Neuronal stem cell (in vitro differentiated cells): ENCODE measurements around the gene C3orf18.

Experiments used
- DNase-seq: peaks from one replicate; pipeline ENCODE4 v3.0.0-alpha.2; 2013; ENCODE audit warnings: low spot score
- H2AFZ ChIP-seq: one replicate; pipeline ENCODE4 v1.6.1; 2013; ENCODE audit warnings: mild to moderate bottlenecking, low read length, inconsistent platforms
- H2AK5ac ChIP-seq: 2 replicates; pipeline ENCODE4 v1.6.1; 2013; ENCODE audit warnings: low read depth, mild to moderate bottlenecking, inconsistent platforms, low read length, moderate library complexity, mixed read lengths
- H2BK120ac ChIP-seq: 2 replicates; pipeline ENCODE4 v1.6.1; 2013; ENCODE audit warnings: low read depth, mild to moderate bottlenecking, inconsistent platforms, low read length, moderate library complexity, mixed read lengths
- H2BK12ac ChIP-seq: one replicate; pipeline ENCODE4 v1.6.1; 2013; ENCODE audit warnings: low read length, inconsistent platforms
- H2BK15ac ChIP-seq: 2 replicates; pipeline ENCODE4 v1.6.1; 2013; ENCODE audit warnings: mild to moderate bottlenecking, low read length, inconsistent platforms, mixed read lengths
- H2BK5ac ChIP-seq: one replicate; pipeline ENCODE4 v1.6.1; 2013; ENCODE audit warnings: inconsistent platforms, mild to moderate bottlenecking, low read length, moderate library complexity
- H3K14ac ChIP-seq: one replicate; pipeline ENCODE4 v1.6.1; 2013; ENCODE audit warnings: low read length, inconsistent platforms
- H3K18ac ChIP-seq: 2 replicates; pipeline ENCODE4 v1.6.1; 2013; ENCODE audit warnings: low read length, inconsistent platforms
- H3K23ac ChIP-seq: 2 replicates; pipeline ENCODE4 v1.6.1; 2013; ENCODE audit warnings: low read depth, mild to moderate bottlenecking, mixed read lengths, low read length, inconsistent platforms; ENCODE audit not compliant: poor library complexity
- H3K27ac ChIP-seq: replicated peaks from 3 replicates; pipeline ENCODE4 v1.5.1; 2013; ENCODE audit warnings: low read length, inconsistent platforms
- H3K27me3 ChIP-seq, 3 experiments: 2 replicates each; pipeline ENCODE4 v1.6.1; 2013; ENCODE audit warnings: low read length in 3 of 3, mild to moderate bottlenecking in 2 of 3, inconsistent platforms in 1 of 3, low read depth in 1 of 3, mixed read lengths in 1 of 3, moderate library complexity in 1 of 3; ENCODE audit not compliant: control insufficient read depth in 3 of 3, insufficient read depth in 3 of 3
- H3K36me3 ChIP-seq, 2 donors: replicated peaks in 1 of 2; 2 replicates each; pipeline ENCODE4 v1.6.1; 2013; ENCODE audit warnings: low read length in 2 of 2; ENCODE audit not compliant: control insufficient read depth in 2 of 2, insufficient read depth in 2 of 2
- H3K4ac ChIP-seq: 2 replicates; pipeline ENCODE4 v1.6.1; 2013; ENCODE audit warnings: inconsistent platforms, mild to moderate bottlenecking, low read length, moderate library complexity
- H3K4me1 ChIP-seq, 2 donors: 1 replicate in 1 of 2; 2 replicates in 1 of 2; pipeline ENCODE4 v1.6.1; 2013; ENCODE audit warnings: low read length in 2 of 2, low read depth in 1 of 2; ENCODE audit not compliant: control insufficient read depth in 2 of 2, insufficient read depth in 1 of 2
- H3K4me2 ChIP-seq: one replicate; pipeline ENCODE4 v1.6.1; 2013; ENCODE audit warnings: mild to moderate bottlenecking, low read length, inconsistent platforms; ENCODE audit not compliant: insufficient read depth, poor library complexity, severe bottlenecking
- H3K4me3 ChIP-seq, 2 donors: 2 replicates each; pipeline ENCODE4 v1.5.1; 2013; ENCODE audit warnings: low read length in 2 of 2, mild to moderate bottlenecking in 2 of 2, inconsistent platforms in 1 of 2, moderate library complexity in 1 of 2
- H3K79me1 ChIP-seq: one replicate; pipeline ENCODE4 v1.6.1; 2013; ENCODE audit warnings: low read depth, mild to moderate bottlenecking, inconsistent platforms, low read length, moderate library complexity
- H3K9ac ChIP-seq: one replicate; pipeline ENCODE4 v1.6.1; 2013; ENCODE audit warnings: mild to moderate bottlenecking, low read depth, low read length, inconsistent platforms; ENCODE audit not compliant: poor library complexity
- H3K9me3 ChIP-seq, 2 donors: replicated peaks in 1 of 2; 2 replicates each; pipeline versions ENCODE3 to v1.6.1; 2013; ENCODE audit warnings: low read length in 2 of 2, mild to moderate bottlenecking in 2 of 2, inconsistent platforms in 1 of 2, low read depth in 1 of 2, mixed read lengths in 1 of 2, moderate library complexity in 1 of 2; ENCODE audit not compliant: control insufficient read depth in 2 of 2, insufficient read depth in 1 of 2
- H4K8ac ChIP-seq: one replicate; pipeline ENCODE4 v1.6.1; 2013; ENCODE audit warnings: low read depth, mild to moderate bottlenecking, inconsistent platforms, low read length, moderate library complexity
- H4K91ac ChIP-seq: one replicate; pipeline ENCODE4 v1.6.1; 2013; ENCODE audit warnings: low read length, low read depth, mild to moderate bottlenecking, inconsistent platforms; ENCODE audit not compliant: poor library complexity
- WGBS, 2 donors: extraction: QIAGEN DNeasy Blood & Tissue Kit; methylation state at CpG; one replicate each; pipeline ENCODE4 v1.1.7; 2013; ENCODE audit warnings: missing lambda C conversion rate in 2 of 2, mixed read lengths in 1 of 2; ENCODE audit not compliant: insufficient read length in 2 of 2, insufficient replicate concordance in 1 of 2; ENCODE audit errors: extremely low coverage in 2 of 2; 5-methylcytosine and 5-hydroxymethylcytosine counted together

The C3orf18 gene

DNA sequence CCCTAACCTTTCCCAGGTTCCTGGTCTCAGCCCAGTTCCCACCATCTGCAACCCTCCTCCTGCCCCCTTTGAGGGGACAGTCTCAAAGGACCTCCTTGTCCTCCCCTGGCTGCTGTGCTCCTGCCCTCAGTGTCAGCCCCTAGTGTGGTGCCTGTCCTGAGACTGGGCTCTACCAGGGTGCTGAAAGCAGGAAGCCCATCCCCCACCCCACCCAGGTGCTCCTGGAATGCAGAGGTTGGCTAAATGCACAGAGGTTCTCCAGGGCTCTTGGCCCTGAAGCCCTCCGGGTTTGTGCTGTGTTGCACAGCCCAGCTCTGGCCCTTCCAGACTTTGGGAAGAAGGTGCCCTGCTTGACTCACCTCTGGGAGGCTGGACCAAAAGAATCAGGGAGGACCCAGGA, 21.8 kb downstream of the C3orf18 start:
- Histone ChIP-seq H3K9ac (no peak overlapping the region), H3K9me3 (no peaks in the 10 kb centered on the region), H3K14ac (no peak overlapping the region), H4K8ac (no peak overlapping the region), H3K27ac (no peak overlapping the region), H3K79me1 (no peaks in the 10 kb centered on the region), H3K4me1 (no peaks in the 10 kb centered on the region), H3K27me3 (peaks cover 0 to 14% (median 0%) of the 10 kb centered on the region in 3 experiments), H2BK5ac (no peak overlapping the region), H2BK120ac (no peak overlapping the region), H4K91ac (no peak overlapping the region), H3K4ac (no peak overlapping the region), H2BK15ac (no peak overlapping the region), H2BK12ac (no peak overlapping the region), H2AFZ (no peak overlapping the region), H3K4me3 (no peak overlapping the region), H3K23ac (no peak overlapping the region), H3K4me2 (no peak overlapping the region), H2AK5ac (no peak overlapping the region), H3K36me3 (no peaks in the 10 kb centered on the region), H3K18ac (peak overlapping the region; percentile 67)
- DNase-seq = no peak
- WGBS, 2 donors = no CpG with 5 or more reads among the region's 1 CpG

DNA sequence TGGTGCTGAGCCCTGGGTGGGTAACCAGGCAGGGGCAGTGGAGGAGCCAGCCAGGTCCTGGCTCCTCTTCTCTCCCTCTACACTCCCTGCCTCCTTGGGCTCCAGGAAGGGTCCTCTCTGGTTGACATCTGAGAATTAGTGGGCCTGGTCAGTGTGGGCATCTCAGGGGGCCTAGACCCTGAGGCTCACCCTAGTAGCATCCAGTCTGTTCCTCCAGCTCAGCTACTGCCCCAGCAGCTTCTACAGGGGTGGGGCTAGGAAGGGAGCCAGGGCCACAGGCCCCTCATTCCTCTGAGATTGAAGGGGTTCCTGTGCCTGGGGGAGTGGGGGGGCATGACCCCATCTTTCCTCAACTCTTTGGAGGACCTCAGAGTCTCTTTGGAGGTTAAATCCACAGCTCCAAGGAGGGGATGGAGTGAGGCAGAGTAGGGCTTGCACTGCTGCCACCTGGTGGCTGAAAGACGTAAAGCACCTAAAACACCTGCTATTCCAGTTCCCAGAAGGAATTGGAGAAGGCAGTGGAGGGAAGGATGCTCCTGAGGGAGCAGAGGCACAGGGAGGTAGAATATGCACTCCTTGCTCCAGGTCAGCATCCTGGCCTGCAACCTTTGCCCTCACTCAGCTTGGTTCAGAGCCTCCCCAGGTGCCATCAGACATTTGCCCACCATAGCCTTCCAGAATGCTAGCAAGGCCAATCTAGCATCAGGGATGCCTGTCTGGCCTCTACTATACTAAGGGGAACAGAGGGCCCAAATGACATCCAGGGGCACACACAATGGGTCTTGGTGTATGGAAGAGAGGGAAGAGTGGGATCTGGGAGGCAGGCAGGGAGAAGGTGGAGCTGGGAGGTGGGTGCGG, 25.1 kb downstream of the C3orf18 start:
- H3K4me1 ChIP-seq = peaks cover 4 to 15% of the 10 kb centered on the region in 2 donors
- H3K9me3 ChIP-seq = no peaks in the 10 kb centered on the region
- no peak overlapping the region for H3K14ac ChIP-seq
- peaks cover 0 to 26% (median 0%) of the 10 kb centered on the region in 3 experiments for H3K27me3 ChIP-seq
- no peak overlapping the region for H3K4me3 ChIP-seq
- H3K79me1 ChIP-seq = peaks cover 2% of the 10 kb centered on the region
- peak overlapping the region; percentile 83 for H2AK5ac ChIP-seq
- H4K91ac ChIP-seq = no peak overlapping the region
- H2BK12ac ChIP-seq = no peak overlapping the region
- no peak overlapping the region for H3K9ac ChIP-seq
- H3K36me3 ChIP-seq = no peaks in the 10 kb centered on the region
- H3K27ac ChIP-seq = no peak overlapping the region
- no CpG with 5 or more reads among the region's 2 CpGs for WGBS, 2 donors
- no peak overlapping the region for H4K8ac ChIP-seq
- H2BK120ac ChIP-seq = no peak overlapping the region
- DNase-seq = peak; percentile 77
- peak overlapping the region; percentile 88 for H2BK15ac ChIP-seq
- H3K18ac ChIP-seq = peak overlapping the region; percentile 39
- H2AFZ ChIP-seq = no peak overlapping the region
- H3K23ac ChIP-seq = no peak overlapping the region
- H3K4me2 ChIP-seq = no peak overlapping the region
- H2BK5ac ChIP-seq = no peak overlapping the region
- no peak overlapping the region for H3K4ac ChIP-seq

DNA sequence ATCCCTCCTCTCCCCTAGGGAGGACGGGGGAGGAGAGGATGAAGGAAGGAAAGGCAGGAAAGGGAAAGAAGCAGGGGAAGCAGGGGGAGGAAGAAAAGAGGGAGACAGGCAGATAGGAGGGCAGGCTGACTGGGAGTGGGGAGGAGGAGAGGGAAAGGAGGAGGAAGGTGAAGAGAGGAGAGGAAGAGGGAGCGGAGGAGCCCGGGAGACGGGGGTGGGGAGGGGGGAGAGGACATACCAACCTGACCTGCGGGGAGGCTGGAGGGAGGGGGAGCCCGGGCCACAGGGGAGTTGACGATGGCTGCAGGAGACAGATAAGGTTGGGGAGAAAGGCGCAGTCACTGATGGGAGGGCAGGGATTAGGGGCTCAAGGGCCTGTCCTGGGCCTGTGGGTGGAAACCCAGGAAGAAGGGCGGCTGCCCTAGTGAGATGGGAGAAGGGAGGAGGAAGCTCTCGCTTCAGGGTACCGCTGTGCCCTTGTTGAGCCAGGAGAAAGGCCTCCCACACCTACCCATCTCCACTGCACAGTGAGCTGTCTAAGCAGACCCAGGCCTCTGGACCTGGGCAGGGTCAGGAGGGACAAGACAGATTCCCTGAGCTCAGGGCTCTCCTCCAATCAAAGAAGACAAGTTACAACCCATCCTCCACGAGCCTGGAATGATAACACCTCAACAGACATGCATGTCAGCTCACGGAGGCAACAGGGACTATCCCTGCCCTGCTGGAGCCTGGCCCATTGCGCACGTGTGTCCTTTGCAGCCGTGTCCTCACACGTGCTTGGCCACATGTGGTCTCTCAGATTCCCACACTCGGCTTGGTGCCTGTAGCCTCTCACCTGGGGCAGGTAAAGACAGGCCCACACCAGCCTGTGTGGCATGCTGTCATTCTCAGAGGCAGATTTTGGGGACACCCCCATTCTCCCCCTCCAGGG, 27.9 kb downstream of the C3orf18 start:
- H2BK15ac ChIP-seq = peak overlapping the region; percentile 88
- H2BK12ac ChIP-seq = peak overlapping the region; percentile 85
- no peak overlapping the region for H3K4me2 ChIP-seq
- peak overlapping the region; percentile 7 for H3K9ac ChIP-seq
- H3K4ac ChIP-seq = no peak overlapping the region
- no CpG with 5 or more reads among the region's 18 CpGs for WGBS, 2 donors
- H3K4me1 ChIP-seq = peaks cover 4 to 17% of the 10 kb centered on the region in 2 donors
- H3K79me1 ChIP-seq = peaks cover 2% of the 10 kb centered on the region
- H3K27me3 ChIP-seq = peaks cover 0 to 40% (median 2%) of the 10 kb centered on the region in 3 experiments
- peak overlapping the region; percentile 29 for H2BK5ac ChIP-seq
- peaks cover 0 to 2% of the 10 kb centered on the region in 2 donors for H3K9me3 ChIP-seq
- no peak overlapping the region for H2BK120ac ChIP-seq
- no peak overlapping the region for H4K91ac ChIP-seq
- H3K14ac ChIP-seq = no peak overlapping the region
- H3K4me3 ChIP-seq = no peak overlapping the region
- peak overlapping the region; percentile 42 for H3K27ac ChIP-seq
- no peak for DNase-seq
- peak overlapping the region; percentile 12 for H2AK5ac ChIP-seq
- H4K8ac ChIP-seq = no peak overlapping the region
- H2AFZ ChIP-seq = no peak overlapping the region
- no peaks in the 10 kb centered on the region for H3K36me3 ChIP-seq
- H3K18ac ChIP-seq = peak overlapping the region; percentile 74
- no peak overlapping the region for H3K23ac ChIP-seq
